Measurements from ENCODE around the gene DTX3.
"Not testable (repeated sequence)": the region's sequence is repeated elsewhere in the genome, so short reads cannot be mapped to it uniquely, and the experiment has no call there.

Gene DTX3

DNA sequence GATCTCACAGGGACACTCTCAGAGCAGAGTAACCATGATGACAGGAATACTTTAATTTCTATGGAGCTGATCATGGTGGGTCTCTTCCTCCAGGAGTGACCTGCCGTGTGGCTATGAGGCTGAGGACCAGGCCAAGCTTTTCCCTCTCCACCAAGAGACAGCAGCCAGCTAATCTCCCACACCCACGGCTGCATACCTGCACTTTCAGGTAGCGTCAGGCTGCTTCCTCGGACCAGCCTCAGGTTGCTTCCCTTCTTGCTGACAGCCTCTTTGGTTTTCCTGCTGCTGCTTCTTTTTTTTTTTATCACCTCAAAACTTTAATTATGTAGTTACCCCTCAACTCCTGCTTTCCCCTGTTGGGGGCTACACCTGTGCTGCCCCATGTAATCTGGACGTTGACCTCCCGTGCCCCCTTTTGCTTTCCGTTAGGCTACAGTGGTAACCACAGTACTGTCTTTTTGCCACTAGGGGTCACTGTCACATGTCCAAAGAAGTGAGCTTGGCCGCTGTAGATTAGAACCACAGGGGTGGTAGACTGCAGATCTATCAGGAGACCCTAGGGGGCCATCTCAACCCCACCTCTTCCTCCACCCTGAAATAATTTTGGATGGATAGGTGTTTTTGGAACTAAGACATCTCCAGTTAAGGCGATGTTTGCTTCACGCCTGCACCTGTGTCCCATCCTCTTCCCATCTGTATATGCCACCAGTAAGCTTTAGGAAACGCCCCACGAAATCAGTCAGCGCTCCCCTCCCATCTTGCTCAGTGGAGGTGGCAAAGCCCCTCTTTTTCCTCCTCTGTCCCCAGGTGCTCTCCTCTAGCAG, 21.4 kb upstream of the DTX3 start:
- DNase-seq = peak; percentile 60

DNA sequence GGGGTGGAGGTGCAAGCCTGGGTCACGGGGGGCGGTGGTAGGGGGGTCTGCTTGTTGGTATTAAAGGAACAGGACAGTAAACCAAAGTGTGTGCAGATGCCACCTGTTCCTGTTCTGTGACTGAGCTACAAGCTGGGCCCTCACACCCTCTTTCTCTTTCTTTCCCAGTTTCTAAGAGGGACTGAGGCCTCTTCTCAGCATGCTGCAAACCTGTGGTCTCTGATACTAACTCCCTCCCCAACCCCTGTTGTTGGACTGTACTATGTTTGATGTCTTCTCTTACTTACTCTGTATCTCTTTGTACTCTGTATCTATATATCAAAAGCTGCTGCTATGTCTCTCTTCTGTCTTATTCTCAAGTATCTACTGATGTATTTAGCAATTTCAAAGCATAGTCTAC, 20.6 kb upstream of the DTX3 start:
- no peak for DNase-seq

DNA sequence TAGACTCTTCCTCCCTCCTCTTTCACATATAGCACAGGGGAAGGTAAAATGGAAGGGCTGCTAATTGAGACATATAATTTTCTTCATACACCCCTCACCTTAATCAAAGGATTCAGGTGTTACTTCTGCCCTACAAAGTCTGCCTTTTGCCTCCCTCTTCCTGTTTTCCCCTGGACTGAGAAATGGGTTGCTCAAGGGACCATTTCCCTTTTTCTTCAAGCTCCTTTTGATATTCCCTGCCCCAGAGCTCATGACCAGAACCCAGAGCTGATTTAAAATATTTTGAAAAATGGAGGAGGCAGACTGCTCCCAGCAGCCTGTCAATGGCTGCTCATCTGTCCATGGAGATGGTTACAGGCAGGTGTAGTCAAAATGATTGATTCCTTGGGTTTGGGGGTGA, 19.9 kb upstream of the DTX3 start:
- DNase-seq = no peak

DNA sequence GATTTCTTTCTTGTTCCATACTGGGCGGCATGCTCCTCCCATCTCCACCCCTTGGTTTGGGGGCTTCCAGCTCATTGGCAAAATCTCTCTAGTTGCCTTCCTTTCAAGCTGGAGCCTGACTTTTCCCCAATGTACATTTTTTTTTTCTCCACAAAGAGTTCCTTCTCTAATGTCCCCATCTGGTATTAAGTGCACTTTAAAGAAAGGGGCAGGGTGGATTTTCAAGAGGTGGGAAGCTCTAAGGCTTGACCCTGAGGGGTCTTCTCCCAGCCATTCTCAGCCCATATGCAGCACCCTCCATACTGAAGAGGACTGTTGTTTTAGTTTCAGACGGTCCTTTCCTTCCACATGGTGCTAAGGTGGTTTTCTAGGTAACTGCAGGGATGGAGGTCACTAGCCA, 19.5 kb upstream of the DTX3 start:
- no peak for DNase-seq

DNA sequence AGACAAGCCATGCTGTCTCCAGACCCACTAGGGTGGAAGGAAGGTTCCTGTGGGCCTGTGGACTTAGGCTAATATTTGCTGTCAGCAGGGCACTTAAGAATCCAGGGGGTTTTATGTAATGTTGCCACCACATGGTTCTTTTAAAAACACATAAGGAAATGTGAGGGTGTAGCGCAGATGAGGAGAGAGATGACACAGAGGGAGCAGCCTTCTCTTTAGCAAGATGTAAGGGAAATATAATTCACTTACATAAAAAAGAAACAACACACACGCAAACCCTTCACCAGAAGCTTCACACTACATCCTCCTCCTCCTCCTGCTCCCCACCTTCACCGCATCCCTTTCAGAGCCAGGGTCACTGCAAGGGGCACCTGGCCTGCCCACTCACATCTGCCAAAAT, 18.5 kb upstream of the DTX3 start:
- no peak for DNase-seq

DNA sequence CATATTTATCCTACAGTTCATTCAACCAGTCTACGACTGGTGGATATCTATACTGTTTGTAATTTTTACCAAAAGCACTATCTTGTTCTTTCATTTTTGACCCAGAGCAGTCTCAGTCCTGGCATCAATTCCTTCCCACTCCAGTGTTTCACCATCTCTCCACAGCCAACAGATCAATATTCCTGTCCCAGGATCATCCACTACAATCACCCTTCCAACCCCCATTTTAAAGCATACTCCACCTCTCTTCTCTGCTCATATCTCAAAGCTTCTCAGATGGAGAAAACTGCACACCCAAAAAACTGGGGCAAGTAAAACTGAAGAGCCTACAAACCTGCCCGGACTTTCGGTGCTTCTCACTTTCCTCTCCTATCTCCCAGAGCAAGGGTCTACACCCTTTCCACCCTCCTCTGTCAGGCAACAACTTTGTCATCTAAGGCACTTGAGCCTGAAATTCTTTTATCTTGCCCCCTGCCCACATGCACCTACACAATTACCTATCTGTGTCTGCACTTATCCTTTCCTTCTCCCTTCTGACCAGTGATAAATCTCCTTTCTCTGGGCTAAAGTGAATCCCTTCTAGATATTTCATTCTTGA, 17.7 kb upstream of the DTX3 start:
- no peak for DNase-seq

DNA sequence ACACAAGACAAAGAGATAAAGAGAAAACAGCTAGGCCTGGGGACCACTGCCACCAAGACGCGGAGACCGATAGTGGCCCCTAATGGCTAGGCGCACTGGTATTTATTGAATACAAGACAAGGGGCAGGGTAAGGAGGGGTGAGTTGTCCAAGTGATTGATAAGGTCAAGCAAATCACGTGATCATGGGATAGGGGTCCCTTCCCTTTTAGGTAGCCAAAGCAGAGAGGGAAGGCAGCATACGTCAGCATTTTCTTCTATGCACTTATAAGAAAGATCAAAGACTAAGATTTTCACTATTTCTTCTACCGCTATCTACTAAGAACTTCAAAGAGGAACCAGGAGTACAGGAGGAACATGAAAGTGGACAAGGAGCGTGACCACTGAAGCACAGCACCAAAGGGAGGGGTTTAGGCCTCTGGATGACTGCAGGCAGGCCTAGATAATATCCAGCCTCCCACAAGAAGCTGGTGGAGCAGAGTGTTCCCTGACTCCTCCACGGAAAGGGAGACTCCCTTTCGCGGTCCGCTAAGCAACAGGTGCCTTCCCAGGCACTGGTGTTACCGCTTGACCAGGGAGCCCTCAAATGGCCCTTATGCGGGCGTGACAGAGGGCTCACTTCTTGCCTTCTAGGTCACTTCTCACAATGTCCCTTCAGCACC, 15.5 kb upstream of the DTX3 start:
- not testable (repeated sequence) for DNase-seq

DNA sequence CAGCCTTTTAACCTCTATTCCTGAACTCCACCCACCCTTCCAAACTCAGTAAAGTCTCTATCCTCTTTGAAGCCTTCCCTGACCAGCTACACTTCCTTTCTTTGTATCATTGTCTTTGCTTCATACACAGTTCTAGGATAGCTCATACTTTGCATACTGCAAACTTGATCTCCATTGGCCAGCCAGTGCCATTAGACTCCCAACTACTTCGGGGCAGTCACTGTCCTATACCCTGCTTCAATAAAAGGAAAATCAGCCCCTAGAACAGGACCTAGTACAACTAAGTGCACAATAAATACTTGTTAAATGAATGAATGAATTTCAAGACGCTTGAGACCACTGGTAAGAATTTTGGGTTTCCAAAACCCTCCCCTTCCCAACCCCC, 14.2 kb upstream of the DTX3 start:
- DNase-seq = no peak

DNA sequence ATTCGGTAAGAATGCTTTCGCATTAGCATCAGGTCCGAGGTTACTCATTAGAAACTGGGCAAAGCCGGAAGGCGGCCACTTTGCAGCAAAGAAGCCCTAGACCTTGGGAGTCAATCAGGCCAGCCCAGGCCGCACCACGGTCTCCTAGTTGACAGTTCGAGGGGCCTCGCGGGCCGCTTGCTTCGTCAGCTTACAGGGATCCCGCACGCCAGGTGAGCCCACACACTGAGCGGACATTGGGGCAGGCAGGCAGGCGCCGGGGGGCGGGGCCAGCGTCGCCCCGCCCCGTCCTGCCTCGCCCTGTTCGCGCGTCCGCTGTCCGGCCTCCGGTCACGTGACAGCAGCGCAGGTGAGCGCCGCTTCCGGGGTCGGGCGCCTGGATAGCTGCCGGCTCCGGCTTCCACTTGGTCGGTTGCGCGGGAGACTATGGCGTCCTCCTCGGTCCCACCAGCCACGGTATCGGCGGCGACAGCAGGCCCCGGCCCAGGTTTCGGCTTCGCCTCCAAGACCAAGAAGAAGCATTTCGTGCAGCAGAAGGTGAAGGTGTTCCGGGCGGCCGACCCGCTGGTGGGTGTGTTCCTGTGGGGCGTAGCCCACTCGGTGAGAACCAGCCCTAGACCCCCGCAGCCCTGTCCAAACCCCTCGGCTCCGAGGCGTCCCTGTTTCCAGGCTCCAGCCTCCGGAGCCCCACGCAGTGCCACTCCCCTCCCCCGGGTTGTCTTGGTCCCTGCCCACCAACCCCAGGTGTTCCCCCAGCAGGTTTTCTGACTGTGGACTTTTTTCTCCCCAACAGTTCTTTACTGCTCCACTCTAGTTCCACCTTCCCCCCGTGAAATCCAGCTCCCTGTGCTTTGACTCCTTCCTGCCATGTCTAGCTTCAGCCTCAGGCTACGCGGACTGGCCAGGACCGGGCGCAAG, 13.5 kb upstream of the DTX3 start, which contains the start of gene PIP4K2C:
PIP4K2C (plus strand) TSS at position 329 of the 918 bp plus-strand sequence; CDS start at position 427, 98 bp downstream.
- DNase-seq = peak; percentile 81

DNA sequence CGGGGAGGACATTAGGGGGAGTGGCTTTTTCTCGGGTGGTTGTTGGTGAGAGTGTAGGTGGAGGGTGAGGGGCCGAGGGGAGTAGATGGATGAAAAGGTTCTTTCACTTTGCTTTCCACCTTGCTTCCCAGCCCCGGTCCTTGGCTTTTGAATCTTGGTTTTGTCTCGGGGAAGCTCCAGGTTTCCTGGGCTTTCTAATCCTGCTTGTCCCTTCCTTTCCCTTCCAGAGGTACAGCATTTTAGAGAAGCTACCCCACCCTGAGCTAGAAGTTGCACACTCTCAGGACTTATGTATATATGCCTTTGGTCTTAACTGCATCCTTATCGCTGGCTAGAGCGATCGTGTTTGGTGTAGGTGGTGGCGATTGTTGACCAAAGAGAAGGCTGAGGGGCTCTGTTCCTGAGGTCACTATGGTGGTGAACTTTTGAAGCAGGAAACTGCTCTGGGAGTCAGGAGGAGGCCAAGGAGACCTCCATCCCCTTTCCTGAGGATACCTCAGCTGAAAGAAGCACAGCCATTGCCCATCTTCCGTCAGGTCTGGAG, 12.8 kb upstream of the DTX3 start:
- no peak for DNase-seq

DNA sequence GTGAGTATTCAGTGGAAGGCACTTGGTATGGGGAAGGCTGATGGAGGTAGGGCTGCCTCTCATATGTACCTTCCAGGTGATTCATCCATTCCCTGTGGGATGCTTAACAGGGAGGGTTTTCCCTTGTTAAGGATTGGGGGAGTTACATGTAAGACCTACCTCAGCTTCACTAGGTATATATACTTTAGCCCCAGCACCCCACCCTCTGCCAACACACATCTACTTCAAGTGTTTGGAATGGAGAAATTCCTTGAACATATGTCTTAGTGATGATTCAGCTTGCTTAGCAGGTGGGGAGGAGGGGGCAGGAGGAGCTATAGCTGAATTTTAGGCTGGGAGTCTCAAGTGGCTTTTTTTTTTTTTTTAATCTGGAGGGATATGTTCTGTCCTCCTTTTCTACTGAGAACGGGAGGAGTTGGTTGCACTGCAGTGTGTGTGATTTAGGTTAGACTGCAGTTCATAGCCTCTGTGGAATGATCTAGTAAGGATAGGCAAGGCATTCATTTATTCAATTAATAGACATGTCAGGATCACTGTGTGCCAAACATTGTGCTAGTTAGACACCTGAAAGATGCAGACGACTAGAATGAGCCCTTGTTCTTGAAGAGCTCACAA, 12.0 kb upstream of the DTX3 start:
- no peak for DNase-seq

DNA sequence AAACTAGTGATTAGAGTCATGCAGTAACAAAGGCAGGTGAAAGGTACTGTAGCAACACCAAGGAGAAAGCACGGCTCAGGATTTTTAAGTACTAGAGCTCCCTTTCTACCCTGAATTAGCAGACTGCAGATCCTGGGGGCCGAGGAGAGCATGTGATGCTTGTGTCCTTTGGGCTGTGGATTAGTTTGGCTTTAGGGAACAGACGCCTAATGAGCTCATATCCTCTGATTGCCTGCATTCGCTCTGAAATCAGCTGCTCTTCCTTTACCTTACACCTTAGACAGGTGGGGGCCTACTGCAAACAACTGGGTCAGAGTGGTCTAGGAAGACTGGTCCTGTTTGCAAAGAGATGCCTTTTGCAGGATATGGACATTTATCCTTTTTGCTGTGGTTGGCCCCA, 11.4 kb upstream of the DTX3 start:
- DNase-seq = no peak

DNA sequence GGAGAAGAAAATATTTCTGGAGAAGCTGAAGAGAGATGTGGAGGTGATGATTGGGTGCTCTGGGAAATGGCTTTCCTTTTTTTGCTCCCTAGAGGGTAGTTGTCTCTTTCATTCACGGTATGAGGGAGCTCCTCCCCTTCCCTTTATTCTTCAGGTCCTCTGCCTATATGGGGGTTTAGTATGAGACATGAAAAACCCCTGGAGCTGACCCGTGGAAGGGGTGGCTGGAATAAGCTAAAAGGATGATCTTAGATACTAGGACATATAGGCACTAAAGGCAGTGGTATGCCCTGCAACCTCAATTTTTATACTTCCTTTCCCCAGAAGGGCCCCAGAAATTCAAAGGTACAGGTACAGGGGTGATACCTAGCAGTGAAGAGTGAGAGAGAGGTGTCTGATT, 4.2 kb upstream of the DTX3 start:
- DNase-seq = no peak

DNA sequence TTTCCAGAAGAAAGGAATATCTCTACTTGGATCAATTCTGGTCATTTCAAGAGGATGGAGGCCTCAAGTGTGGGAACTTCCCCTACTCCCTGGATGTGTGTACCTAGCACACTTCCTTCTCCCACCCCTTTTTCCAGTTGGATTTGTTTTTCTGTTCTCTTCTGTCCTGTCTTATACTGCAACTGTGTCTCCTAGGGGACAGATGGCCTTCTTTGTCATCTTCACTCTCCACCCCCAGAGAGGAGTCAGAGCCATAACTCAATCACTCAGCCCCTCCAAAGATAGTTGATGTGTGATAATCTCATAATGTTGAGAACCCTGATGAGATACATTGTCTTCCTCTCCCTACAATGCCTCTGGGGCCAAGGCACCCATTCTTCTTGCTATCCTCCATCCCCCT, 2.1 kb upstream of the DTX3 start:
- no peak for DNase-seq

DNA sequence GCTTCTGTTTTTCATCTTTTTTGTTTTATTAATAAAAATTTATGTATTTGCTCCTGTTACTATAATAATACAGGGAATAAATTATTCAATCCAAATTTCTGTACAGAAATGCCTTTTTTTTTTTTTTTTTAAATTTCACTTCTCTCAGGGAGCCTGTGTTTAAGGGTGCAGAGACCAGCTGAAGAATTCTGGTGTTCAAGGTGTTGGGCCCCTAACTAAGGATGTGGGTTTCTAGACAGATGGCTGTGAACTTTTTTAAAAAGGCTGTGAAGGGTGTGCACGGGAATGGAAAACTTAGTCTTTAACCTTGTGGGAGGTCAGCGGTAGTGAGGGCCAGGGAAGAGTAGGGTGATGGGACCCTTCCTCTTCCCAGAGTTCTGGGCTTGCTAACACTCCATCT, 1.3 kb upstream of the DTX3 start:
- DNase-seq = no peak

DNA sequence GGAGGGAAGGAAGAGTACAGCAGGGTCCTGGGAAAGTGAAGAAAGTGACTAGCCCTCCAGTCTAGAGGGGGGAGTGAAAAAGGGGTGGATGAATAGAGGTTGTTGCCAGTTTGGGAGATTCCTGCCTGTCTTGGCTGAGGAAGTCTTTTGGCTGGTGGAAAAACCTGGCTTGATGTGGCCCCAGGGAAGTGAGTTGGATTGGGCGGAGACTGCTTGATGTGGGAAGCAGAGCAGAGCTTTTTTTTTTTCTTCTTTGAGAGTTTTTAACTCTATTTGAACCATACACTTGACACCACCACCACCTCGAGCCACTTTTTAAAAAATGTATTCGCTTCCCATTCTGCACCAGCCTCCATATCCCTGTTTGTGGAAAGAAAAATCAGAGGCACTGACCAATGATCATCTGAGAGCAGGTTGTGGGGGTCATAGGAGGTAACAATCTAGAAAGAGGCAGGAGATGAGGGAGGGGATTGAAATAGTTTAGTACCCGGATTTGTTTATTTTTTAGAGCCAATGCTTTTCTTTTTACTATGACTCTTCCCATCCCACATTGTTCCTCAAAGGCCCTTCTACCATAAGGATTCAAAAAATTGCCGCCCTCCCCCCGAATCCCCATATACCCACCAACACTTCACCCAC, 690 bp upstream of the DTX3 start:
- DNase-seq = no peak

DNA sequence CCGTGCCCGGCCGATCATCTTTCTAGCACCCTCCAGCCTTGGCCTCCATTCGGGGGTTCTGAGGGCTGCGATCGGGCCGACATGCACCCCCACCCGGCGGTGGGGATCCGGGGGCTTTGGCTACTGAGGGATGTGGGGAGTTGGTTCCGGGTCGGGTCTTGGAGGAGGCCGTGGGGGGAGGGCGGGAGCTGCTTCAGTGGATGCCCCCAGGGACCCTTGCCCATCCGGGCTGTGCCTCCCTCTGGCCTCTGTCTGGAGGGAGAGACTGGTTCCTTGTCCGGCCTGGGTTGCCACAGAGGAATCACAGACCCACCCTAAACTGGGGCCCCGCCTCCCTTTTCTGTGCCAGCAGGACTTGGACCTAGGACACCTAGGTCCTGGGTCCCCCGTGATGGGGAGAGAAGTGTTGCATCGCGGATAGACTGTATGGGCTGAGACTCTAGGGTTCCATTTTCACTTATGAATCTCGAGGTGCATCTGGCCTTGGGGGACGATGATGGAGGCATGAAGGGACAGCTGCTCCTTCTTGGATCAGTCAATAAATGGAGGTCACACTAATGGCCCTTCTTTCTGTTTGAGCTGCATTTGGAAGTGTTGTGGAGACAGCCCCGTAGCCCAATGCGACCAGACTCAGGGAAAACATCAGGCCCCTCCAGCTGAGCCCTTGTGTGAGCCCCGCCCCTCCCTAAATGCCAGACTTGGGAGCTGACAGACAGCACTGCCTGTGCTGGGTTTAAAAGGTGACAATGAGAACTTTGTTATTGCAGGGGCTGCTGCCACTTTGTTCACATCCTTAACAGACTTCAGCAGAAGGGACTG, 577 bp downstream of the DTX3 start:
- DNase-seq = no peak

DNA sequence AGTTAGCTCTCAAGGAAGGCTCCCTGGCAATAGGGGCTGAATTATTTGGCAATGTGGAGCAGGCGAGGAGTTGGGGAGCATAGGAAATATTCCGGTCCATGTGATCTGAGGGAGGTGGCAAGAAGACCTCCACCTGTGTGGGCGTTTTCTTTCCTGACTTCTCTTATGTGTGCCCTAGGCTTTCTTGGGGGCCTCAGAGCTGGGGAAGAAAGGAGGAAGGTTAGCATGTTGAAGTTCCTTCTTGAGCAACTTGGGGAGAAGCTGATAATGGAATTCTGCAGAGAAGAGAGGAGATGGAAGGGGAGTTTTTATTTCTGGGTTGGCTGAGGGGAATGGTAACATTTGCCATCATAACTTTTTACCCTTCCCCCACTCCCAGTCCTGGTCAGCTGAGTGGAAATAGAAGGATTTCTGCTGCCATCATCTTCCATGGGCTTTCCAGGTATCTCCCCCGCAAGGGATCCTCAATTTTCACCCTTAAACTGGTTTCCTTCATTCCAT, 1.2 kb downstream of the DTX3 start:
- no peak for DNase-seq

DNA sequence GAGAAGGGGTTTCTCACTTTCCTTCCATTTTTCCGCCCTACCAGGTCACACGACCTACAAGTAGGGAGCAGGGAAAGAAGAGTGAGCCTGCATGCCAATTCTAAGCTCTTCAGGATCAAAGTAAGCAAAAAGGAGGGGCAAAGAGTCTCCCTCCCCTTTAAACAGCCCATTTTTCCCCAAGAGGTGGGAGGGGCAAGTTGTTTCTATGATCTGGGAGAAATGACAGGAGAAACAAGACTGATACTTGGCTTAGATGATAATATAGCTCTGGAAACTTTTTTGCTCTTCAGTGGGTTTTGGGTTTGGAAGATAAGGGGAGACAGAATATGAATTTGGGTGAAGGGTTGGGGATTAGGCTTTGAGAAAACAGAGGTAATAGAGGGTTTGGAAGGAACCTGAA, 1.8 kb downstream of the DTX3 start:
- DNase-seq = no peak

DNA sequence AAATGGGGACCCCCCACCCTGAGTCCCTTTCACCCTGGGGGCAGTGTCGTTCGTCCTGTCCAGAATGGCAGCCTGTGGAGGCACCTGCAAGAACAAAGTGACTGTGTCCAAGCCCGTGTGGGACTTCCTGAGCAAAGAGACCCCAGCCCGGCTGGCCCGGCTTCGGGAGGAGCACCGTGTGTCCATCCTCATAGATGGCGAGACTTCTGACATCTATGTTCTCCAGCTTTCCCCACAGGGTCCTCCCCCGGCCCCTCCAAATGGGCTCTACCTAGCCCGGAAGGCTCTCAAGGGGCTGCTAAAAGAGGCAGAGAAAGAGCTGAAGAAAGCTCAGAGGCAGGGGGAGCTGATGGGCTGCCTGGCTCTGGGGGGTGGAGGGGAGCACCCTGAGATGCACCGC, 2.2 kb downstream of the DTX3 start:
- DNase-seq = no peak
